Astrocyte of the cerebellum (primary cell): ENCODE measurements around the gene CAMTA2.

Experiments used
- DNase-seq: peaks from one replicate; pipeline ENCODE4 v3.0.0-alpha.2; 2011; ENCODE audit warnings: low read depth
- H3K4me3 ChIP-seq: 2 replicates; pipeline ENCODE4 v1.5.1; 2011; ENCODE audit warnings: mild to moderate bottlenecking, low read depth, low read length, moderate library complexity
- CTCF ChIP-seq: IDR thresholded peaks from 2 replicates; pipeline ENCODE4 v1.5.1; 2012; ENCODE audit warnings: low read length, low read depth, moderate library complexity, mild to moderate bottlenecking; ENCODE audit errors: missing control alignments
- in situ Hi-C: cut with HindIII; loops from 2 replicates; pipeline ENCODE4 v1.10.0; 2017; ENCODE audit warnings: low sequenced_read_pairs

Gene CAMTA2

GRCh38 chr17:5000237-5000639, 12.8 kb upstream of the CAMTA2 start:
- in situ Hi-C loops: no loop called here
- no peak overlapping the region for H3K4me3 ChIP-seq
- DNase-seq: no peak
- no peak for TF ChIP-seq CTCF

GRCh38 chr17:4999430-5000093, 12.1 kb upstream of the CAMTA2 start:
- DNase-seq: no peak
- peak overlapping the region; percentile 87 for H3K4me3 ChIP-seq
- in situ Hi-C loops: no loop called here
- no peak for TF ChIP-seq CTCF

GRCh38 chr17:4998732-4999429, 11.4 kb upstream of the CAMTA2 start:
- DNase-seq: no peak
- peak overlapping the region; percentile 87 for H3K4me3 ChIP-seq
- no peak for TF ChIP-seq CTCF
- in situ Hi-C loops: no loop called here

GRCh38 chr17:4998027-4998731, 10.7 kb upstream of the CAMTA2 start:
- TF ChIP-seq CTCF: no peak
- no peak for DNase-seq
- H3K4me3 ChIP-seq: peak overlapping the region; percentile 87
- in situ Hi-C loops: no loop called here

- in situ Hi-C loops: no loop called here
- peak; percentile 60 for DNase-seq
- no peak for TF ChIP-seq CTCF
- H3K4me3 ChIP-seq: peak within 1 kb of the TSS; percentile 87
Measured at GRCh38 chr17:4997302-4998026, 10.0 kb upstream of the CAMTA2 start, which contains the start of the genes INCA1 and KIF1C. INCA1 (minus strand) TSS chr17:4997522; CDS start chr17:4994437, 3,085 bp downstream. KIF1C (plus strand) TSS chr17:4997950; CDS start chr17:5000247, 2,297 bp downstream.

- no peak for TF ChIP-seq CTCF
- H3K4me3 ChIP-seq: no peak overlapping the region
- DNase-seq: no peak
- in situ Hi-C loops: no loop called here
Measured at GRCh38 chr17:4994081-4994595, 6.7 kb upstream of the CAMTA2 start.
